Breast epithelium (tissue), 4 donors: ENCODE measurements around the gene GLCCI1. TPM values are rescaled to one million over a fixed set of nuclear protein-coding genes. Genes with fewer than 3 reads are reported as not detected.

Source experiments
- DNase-seq, 2 donors: peaks; one replicate each; pipeline ENCODE4 v3.0.0-alpha.2; 2019; ENCODE audit warnings: low spot score in 2 of 2
- H3K27ac ChIP-seq, 2 donors: fragments of 200-600 bp; sonication (generic) in 1 of 2; one replicate each; pipeline ENCODE4 v1.5.1; 2016 to 2019; ENCODE audit warnings: mild to moderate bottlenecking in 1 of 2
- H3K27me3 ChIP-seq, 2 donors: fragments of 200-600 bp; sonication (generic) in 1 of 2; one replicate each; pipeline versions ENCODE4 v1.5.1 to v1.6.0; 2017 to 2019; ENCODE audit warnings: control low read depth in 1 of 2, mild to moderate bottlenecking in 1 of 2
- H3K36me3 ChIP-seq: fragments of 200-600 bp; one replicate; pipeline ENCODE4 v1.5.1; 2019
- H3K4me1 ChIP-seq, 2 donors: fragments of 200-600 bp; sonication (generic); one replicate each; pipeline ENCODE4 v1.5.1; 2016 to 2019; ENCODE audit warnings: control low read depth in 1 of 2
- H3K4me3 ChIP-seq, 3 donors: fragments of 200-600 bp; sonication (generic); 1 replicate in 2 of 3; 2 replicates in 1 of 3; pipeline ENCODE4 v1.5.1; 2016 to 2019; ENCODE audit warnings: mild to moderate bottlenecking in 3 of 3, moderate library complexity in 2 of 3
- H3K9me3 ChIP-seq, 2 donors: fragments of 200-600 bp; sonication (generic) in 1 of 2; one replicate each; pipeline ENCODE4 v1.5.1; 2016 to 2019; ENCODE audit warnings: control low read depth in 1 of 2
- CTCF ChIP-seq, 3 donors: fragments of 450-650 bp; IDR thresholded peaks; one replicate each; pipeline ENCODE4 v1.5.1; 2016 to 2017; ENCODE audit warnings: antibody characterized with exemption in 3 of 3, mild to moderate bottlenecking in 3 of 3, moderate library complexity in 3 of 3
- POLR2A ChIP-seq: fragments of 450-650 bp; IDR thresholded peaks from one replicate; pipeline ENCODE4 v1.6.1; 2016; ENCODE audit warnings: antibody characterized with exemption, mild to moderate bottlenecking, moderate library complexity
- POLR2AphosphoS5 ChIP-seq, 3 donors: sonication (generic); formaldehyde crosslinking; IDR thresholded peaks; one replicate each; pipeline ENCODE4 v1.6.1; 2017; ENCODE audit warnings: antibody characterized with exemption in 3 of 3
- intact Hi-C: fragments of 100-400 bp; cut with DNase I; formaldehyde crosslinking; loops from one replicate; pipeline ENCODE4 v1.15.1; 2023; ENCODE audit warnings: low total_unique reads
- total RNA-seq, 3 donors: library from RNA; depleted of rRNA; stranded (reverse); fragments of >200 nt; gene quantifications; one replicate each; pipeline ENCODE4 v1.1.0, GENCODE V29; 2016

The GLCCI1 gene
- total RNA-seq, 3 donors from 2014 or later = 11.7 to 29.1 (median 18.4) TPM

- intact Hi-C loops = no loop called here
- no peaks in the 10 kb centered on the region for H3K36me3 ChIP-seq
- DNase-seq = no peak
- H3K4me1 ChIP-seq = no peaks in the 10 kb centered on the region
- TF ChIP-seq CTCF (IDR thresholded peaks at IDR 0.05) (no peak), POLR2AphosphoS5 (IDR thresholded peaks at IDR 0.05) (no peak), POLR2A (no peak)
- no peaks in the 10 kb centered on the region for H3K27me3 ChIP-seq
- no peak overlapping the region for H3K4me3 ChIP-seq
- no peaks in the 10 kb centered on the region for H3K9me3 ChIP-seq
- no peak overlapping the region for H3K27ac ChIP-seq
Measured at GRCh38 chr7:7946486-7946885, 22.1 kb upstream of the GLCCI1 start.

GRCh38 chr7:7948232-7948631 lies 20.4 kb upstream of the GLCCI1 start:
- no peak overlapping the region for H3K27ac ChIP-seq
- no peak overlapping the region for H3K4me3 ChIP-seq
- intact Hi-C loops = no loop called here
- H3K9me3 ChIP-seq = no peaks in the 10 kb centered on the region
- DNase-seq = no peak
- no peak for TF ChIP-seq CTCF (IDR thresholded peaks at IDR 0.05)
- H3K27me3 ChIP-seq = no peaks in the 10 kb centered on the region
- H3K36me3 ChIP-seq = no peaks in the 10 kb centered on the region
- H3K4me1 ChIP-seq = no peaks in the 10 kb centered on the region

DNA sequence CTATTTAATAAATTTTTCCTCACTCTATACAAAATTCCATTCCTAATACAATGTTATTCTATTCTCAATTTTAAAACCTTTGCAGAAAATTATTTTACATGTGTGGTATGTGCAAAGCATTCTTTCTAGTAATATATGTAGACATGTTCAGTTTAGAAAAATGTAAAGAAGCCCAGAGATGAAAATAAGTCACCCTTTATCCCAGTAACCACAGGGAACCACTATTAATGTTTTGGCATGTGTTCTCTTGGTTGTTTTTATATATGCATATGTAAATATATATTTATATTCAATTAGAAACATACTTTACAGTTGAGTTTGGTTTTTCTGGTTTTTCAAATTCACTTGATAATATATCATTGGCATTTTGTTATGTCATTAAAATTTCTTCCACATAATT lies 14.8 kb upstream of the GLCCI1 start:
- intact Hi-C loops = no loop called here
- Histone ChIP-seq H3K9me3 (no peaks in the 10 kb centered on the region), H3K4me3 (no peak overlapping the region), H3K27me3 (no peaks in the 10 kb centered on the region), H3K27ac (no peak overlapping the region), H3K36me3 (no peaks in the 10 kb centered on the region), H3K4me1 (no peaks in the 10 kb centered on the region)
- DNase-seq = no peak
- TF ChIP-seq POLR2AphosphoS5 (IDR thresholded peaks at IDR 0.05) (no peak), CTCF (IDR thresholded peaks at IDR 0.05) (no peak), POLR2A (no peak)

DNA sequence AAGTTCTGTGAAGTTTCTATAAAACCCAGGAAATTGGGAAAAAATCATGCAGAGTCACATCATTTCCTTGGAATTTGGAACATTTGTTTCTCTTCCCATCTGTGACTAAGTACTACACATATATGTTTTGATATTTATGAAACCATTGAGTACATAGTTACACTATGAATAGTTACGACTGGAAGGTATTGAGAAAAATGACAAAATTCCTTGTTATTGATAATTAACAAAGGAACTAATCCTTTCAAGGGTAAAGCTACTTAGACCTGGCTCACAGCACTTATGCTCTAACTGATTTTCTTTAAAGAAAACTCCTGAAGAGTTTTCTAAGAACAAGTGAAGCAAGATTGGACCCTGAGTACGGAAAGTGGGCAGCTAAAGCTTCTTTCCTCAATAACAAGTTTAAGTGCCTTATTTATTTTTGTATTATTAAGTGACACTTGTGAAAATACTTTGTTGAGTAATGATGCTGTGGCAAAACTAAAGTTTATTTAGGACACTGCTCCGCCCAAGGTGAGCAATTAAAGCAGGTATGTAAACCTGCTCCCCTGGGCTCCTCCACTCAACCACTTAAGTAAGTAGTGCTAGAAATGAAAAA lies 12.0 kb upstream of the GLCCI1 start:
- no peak overlapping the region for H3K4me3 ChIP-seq
- H3K4me1 ChIP-seq = no peaks in the 10 kb centered on the region
- no peak for DNase-seq
- no peaks in the 10 kb centered on the region for H3K27me3 ChIP-seq
- no peak overlapping the region for H3K27ac ChIP-seq
- intact Hi-C loops = no loop called here
- H3K36me3 ChIP-seq = no peaks in the 10 kb centered on the region
- TF ChIP-seq POLR2A = no peak
- no peak for TF ChIP-seq CTCF (IDR thresholded peaks at IDR 0.05)
- TF ChIP-seq POLR2AphosphoS5 (IDR thresholded peaks at IDR 0.05) = no peak
- no peaks in the 10 kb centered on the region for H3K9me3 ChIP-seq

- TF ChIP-seq POLR2AphosphoS5 (IDR thresholded peaks at IDR 0.05) = no peak
- no peak for TF ChIP-seq POLR2A
- TF ChIP-seq CTCF (IDR thresholded peaks at IDR 0.05) = no peak
- Histone ChIP-seq H3K27me3 (no peaks in the 10 kb centered on the region), H3K4me3 (no peak overlapping the region), H3K36me3 (no peaks in the 10 kb centered on the region), H3K27ac (no peak overlapping the region), H3K4me1 (no peaks in the 10 kb centered on the region), H3K9me3 (no peaks in the 10 kb centered on the region)
- intact Hi-C loops = no loop called here
- DNase-seq = no peak
Measured at GRCh38 chr7:7957513-7957912, 11.1 kb upstream of the GLCCI1 start.
